Stimulated activated CD8-positive, alpha-beta memory T cell treated with anti-CD3 and anti-CD28 coated beads, Interleukin-7, amount 100 ng/mL, for 1 hour (primary cell): ENCODE results near the gene FBXO34.

ENCODE experiments used
- DNase-seq, 2 donors: peaks; one replicate each; pipeline ENCODE4 v3.0.0-alpha.2; 2020; ENCODE audit warnings: low read depth in 2 of 2

Gene FBXO34

DNA sequence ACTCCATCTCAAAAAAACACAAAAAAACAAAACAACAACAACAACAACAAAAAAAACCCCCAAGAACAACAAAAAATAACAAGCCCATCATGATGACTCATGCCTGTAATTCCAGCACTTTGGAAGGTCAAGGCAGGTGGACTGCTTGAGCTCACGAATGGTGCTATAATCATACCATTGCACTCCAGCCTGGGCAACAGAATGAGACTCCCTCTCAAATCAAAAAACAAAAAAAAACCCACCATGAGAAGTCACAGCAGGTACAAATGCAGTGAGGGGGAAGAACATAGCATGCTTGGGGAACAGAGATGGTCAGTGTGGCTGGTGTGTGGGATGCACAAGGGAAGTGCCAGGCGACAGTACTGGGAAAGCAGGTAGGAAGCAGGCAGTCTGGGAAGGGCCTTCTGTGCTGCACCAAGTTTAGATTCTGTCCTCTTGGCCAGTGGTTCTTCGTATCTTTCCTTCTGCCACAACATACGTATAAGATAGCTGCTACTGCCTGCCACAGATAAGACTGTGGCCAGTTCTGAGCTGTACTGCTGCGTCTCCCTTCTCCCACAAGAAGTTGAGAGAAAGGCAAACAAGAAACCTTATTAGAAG is 112.4 kb downstream of the FBXO34 start:
- DNase-seq: no peak

DNA sequence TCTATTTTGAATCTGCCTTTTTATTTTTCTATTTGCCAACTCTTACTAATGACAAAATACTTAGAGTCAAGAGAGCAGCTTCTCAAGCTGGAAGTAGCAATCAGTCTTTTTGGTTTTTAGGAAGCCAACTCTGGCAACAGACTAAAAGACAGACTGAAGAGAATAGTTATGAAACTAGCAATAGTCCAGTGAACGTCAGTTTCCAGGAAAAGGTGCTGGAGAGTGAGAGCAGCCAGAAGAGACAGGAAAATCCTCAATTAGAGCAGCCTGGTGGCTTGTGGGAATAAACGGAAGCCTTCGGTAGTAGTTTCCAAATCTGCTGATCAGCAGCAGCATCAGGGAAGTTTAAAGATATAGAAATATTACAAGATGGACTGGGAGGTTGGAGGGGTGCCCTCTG is 113.3 kb downstream of the FBXO34 start:
- no peak for DNase-seq

DNA sequence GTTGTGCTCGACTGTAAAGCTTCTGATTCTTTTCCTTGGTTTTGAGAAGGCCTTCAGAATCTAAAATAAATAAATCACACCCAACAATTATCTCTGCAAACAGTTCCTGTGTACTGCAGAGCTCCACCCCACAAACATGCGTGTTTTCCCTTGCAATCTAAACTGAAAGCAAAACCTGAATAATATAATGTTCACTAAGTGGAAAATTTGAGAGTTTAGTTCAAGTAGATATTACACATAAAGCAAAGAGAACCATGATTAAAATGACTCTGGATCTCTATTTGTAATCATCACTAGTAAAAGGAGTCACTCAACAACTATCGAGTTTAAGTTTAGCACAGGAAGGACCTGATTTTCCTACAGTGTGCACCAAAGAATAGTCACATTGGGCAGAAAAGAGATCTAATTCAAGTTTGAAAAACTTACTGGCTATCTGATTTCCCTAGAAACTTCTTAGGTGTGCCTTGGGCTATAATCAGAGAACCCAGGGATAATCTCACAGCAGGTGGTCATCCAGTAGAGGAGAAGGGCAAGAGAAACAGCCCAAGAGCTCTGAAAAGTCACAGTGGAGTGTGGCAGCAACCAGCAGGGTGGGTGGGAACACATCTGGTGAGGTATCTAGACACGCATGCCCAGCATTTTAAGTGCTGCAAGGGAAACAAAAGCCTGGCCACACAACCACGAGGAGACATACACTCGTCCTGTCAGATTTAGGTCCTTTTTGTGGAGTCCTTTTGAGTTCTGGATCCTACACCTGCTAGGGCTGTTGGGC is 115.0 kb downstream of the FBXO34 start:
- no peak for DNase-seq

DNA sequence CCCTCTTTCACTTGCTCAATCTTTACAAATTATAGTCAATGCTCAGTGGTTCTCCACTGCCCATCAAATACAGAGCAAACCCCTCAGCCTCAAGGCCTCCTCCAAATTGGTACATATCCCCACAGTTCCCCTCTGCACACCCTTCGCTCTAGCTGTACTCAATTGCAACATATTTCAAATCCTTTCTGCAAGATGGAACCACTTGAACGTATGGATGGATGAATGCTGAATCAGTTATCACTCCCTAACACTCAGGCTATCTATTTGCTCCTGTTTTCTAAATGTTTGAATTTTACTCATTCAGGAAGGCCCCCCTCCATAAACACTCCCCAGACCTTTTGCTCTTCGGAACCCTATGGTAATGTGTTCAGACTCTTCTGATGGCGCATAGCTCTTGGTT is 115.9 kb downstream of the FBXO34 start:
- no peak for DNase-seq

DNA sequence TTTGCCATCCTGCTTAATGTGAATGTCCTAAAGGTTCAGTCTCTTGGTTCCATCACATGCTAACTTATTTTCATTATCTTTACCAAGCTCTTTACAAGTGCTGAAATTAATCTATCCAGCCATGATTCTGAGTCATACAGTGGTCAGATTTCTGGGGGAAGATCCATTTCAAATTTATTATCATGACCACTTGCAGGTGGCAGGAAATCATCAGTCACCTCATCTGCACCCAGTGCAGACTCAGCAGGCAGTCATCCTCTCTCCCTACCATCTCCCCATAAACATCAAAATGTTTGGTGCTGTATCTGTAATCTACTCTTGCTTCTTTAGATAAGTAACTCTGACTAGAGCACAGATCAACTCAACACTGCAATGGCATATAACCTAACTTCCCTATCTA is 116.9 kb downstream of the FBXO34 start:
- DNase-seq: no peak

DNA sequence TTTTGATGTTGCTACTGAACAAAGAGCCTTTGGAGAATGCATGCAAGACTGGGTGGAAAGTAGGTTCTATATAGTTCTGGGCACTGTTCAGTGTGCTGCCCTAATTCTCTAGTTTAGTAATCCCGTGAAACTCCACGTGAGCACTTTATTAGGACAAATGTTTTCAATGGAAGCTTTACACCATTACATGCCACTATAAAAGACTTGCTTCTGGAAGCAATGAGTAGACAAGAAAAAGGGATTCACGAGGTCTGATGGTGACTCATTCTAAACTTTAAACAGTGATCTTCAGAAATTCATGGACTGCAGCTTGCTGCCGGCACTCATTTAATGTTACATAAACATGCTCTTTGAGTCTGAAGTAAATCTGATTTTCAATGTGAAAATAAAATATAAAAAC is 118.1 kb downstream of the FBXO34 start:
- no peak for DNase-seq

DNA sequence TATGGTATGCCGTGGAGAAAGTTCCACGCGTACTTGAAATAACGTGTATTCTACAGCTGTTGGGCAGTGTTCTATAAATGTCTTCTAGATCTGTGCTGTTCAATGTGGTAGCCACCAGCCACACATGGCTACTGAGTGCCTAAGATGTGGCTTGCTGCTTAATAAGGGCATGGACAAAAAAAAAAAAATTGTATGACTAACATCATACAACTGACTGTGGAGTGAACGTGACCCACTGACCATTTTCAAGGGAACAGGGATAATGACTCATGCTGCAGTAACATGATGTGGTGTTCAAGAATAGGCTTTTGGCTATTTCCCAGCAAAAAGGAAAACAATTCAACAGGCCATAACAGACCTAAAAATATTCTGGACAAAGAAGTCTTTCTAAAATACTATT is 127.5 kb downstream of the FBXO34 start:
- no peak for DNase-seq

DNA sequence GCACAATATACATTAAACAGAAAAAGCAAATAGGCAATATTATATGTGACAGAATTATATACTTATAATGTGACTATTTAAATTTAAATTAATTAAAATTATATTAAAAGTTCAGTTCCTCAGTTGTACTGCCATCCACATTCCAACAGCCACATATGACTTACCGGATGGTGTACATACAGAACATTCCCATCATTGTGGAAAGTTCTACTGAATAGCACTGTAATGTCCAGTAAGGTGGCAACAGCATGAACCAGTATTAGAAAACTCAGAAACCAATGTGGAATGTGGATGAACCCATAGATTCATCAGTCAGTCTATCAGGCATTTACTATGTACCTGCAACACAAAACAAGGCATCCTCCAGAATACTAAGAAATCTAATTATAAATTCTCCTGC is 128.0 kb downstream of the FBXO34 start:
- no peak for DNase-seq

DNA sequence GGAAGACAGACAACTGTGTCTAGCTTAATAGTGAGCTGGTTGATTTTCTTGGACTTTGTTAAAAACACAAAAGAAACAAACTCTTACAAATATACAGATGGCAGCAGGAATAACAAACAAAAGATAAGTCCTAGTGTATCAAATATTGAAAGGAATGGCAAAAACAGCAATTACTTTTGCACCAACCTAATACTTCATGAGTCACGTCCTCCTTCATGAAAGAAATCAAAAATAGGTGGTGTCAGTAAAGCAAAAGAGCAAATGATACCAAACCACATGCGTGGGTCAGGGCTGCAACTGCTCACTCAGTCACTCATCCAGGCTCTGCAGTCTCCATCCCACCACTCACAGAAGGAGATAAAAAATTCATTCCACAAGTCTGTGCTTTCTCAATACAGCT is 128.6 kb downstream of the FBXO34 start:
- no peak for DNase-seq

DNA sequence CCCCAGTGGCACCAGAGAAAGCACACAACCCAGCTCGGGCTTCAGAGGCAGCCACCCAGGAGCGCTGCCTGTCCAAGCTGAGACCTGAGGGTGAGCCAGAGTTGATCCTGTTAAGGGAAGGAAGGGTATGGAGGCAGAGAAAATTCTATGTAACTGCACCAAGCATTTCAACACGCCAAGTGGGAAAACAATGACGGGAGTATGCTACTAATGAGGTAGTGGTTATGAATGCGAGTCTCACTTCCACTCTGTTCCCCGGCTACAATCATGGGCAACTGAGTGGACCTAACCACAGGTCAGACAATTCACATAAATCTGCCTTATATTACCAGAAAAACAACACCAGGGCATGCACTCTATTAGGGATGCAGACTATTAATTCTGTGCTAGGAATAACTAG is 130.5 kb downstream of the FBXO34 start:
- no peak for DNase-seq
